Measurements from ENCODE around the gene EFHB. TPM values are rescaled to one million over a fixed set of nuclear protein-coding genes. Genes with fewer than 3 reads are reported as not detected.

EFHB gene
- total RNA-seq, 4 donors from 2014 or later: 1.7 to 8.7 (median 1.8) TPM; not detected in 1

DNA sequence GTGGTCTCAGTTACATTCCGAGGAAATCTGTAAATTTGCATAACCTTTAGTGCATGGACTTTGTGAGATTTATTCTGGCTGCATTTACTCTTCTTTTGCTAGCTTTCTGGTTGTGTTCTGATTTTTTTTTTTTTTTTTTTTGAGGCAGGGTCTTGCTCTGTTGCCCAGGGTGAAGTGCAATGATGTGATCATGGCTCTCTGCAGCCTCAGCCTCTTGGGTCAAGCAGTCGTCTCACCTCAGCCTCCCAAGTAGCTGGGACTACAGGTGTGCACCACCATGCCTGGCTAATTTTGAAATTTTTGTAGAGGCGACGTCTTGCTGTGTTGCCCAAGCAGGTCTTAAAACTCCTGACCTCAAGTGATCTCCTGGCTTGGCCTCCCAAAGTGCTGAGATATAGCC lies 25.5 kb upstream of the EFHB start:
- TF ChIP-seq, protein P1, sequence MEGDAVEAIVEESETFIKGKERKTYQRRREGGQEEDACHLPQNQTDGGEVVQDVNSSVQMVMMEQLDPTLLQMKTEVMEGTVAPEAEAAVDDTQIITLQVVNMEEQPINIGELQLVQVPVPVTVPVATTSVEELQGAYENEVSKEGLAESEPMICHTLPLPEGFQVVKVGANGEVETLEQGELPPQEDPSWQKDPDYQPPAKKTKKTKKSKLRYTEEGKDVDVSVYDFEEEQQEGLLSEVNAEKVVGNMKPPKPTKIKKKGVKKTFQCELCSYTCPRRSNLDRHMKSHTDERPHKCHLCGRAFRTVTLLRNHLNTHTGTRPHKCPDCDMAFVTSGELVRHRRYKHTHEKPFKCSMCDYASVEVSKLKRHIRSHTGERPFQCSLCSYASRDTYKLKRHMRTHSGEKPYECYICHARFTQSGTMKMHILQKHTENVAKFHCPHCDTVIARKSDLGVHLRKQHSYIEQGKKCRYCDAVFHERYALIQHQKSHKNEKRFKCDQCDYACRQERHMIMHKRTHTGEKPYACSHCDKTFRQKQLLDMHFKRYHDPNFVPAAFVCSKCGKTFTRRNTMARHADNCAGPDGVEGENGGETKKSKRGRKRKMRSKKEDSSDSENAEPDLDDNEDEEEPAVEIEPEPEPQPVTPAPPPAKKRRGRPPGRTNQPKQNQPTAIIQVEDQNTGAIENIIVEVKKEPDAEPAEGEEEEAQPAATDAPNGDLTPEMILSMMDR (IDR thresholded peaks at IDR 0.05; ENCODE audit: low read depth): no peak

DNA sequence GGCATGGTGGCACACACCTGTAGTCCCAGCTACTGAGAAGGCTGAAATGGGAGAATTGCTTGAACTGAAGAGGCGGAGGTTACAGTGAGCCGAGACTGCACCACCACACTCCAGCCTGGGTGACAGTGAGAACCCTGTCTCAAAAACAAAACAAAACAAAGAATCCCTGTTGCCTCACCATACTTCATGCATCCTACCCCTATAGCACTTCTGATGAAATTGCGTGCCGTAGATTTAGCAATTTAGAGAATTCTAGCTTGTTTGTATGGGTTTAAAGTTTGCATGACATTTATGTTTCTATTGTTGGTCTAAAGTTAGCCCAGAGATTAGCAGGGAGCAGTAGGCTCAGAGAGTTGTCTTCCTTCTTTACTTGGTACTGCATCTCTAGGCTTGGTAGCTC lies 20.7 kb upstream of the EFHB start:
- TF ChIP-seq, protein P1 (IDR thresholded peaks at IDR 0.05; ENCODE audit: low read depth): no peak

DNA sequence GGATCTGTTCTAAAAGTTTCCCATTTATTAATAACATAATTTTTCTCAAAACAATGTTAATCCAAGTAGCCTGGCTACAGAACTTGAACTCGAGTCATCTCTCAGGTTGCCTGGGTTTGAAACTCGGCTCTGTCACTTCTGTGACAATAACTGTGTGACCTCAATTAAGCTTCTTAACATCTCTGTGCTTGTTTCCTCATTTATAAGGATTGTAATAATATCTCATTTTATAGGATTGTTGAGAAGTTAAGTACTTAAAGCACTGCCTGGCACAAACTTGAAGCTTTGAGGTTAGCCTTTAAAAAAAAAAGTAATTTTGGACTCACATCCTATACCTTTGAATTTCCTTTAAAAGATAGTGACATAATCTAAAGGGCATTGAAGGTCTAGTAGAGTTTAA lies 16.3 kb upstream of the EFHB start:
- TF ChIP-seq, protein P1 (IDR thresholded peaks at IDR 0.05; ENCODE audit: low read depth): no peak

DNA sequence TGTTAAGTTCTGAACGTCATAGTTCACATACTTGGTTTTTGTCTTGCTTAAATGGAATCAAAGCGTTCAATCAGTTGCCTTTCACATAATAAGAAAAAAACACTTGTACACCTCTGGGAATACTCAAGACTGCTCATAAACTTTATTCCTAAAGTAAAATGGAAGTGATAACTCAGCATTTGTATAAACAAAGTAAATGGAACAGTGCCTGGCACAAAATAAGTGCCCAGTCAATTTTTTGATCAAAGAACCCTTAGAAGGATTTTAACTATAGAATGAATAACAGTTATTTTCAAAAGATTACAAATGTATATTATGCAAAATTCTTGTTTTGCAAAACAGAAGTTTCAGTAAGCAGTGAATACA lies 14.2 kb upstream of the EFHB start:
- TF ChIP-seq, protein P1 (IDR thresholded peaks at IDR 0.05; ENCODE audit: low read depth): no peak

DNA sequence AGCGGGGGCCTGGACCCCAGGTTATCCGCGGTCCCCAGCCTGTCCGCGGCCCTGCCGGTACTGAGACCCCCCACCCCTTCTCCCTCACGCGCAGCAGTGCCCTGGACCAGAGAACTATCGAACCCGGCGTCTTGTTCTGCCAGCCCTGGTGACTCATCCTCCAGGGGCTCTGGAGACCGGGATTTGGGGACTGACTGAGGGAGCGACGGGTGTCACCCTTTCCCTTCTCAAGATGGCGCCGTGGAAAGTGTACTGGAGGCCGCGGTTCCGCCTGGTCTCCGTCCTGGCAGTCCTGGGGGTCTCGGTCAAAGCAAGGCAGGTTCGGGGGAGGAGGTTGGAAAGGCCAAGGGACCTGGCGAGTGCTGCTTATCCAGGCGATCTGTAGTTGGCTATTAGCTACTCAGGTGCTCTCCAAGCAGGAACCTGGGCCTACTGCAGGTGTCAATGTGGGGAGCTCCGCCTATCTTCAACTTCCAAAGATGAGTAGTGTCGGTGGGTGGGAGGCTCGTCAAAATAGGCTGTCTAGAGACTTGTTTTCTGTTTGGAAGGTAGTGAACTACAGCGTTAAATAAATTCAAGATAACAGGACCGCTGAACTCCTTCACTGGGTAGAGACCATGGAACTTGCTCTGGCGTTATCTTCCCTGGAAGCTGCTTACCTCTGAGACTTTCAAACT lies 13.7 kb upstream of the EFHB start:
- TF ChIP-seq, protein P1 (IDR thresholded peaks at IDR 0.05; ENCODE audit: low read depth): no peak

DNA sequence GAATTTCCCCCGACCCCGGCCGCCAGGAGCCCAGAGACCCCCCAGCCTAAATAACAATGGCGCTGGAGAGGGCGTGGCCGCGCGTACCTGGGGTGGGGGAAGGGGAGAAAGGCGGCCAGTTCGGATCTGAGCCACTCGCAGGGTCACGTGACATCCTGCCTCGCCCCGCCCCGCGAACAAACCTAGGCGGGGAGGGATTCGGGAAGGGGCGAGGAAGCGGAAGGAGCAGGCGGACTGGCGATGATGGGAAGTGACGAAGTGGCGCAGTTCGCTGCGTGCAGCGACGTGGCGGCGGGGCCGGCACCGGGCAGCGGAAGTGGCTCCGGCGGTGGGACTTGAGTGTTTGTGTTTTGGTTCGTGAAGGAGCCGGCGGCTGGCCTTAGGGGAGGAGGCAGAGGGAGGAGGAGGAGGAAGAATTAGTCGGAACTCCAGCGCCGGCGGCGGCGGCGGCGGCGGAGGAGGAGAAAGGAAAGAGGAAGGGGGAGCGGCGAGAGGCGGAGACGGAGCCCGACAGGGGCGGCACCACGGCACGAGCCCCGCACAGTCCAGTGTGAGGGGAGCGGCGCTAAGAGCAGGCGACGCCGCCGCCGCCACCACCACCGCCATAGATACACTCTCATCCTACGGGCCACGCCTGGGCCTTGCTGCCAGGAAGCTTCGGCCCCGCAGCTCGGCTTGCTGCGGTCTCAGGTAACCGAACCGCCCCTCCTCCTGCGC lies 13.0 kb upstream of the EFHB start, which contains the start of gene RAB5A:
Gene RAB5A, plus strand, starts transcription at position 266 of the 717 bp plus-strand sequence. CDS start 3,802 bp downstream, outside the sequence.
- TF ChIP-seq, protein P1 (IDR thresholded peaks at IDR 0.05; ENCODE audit: low read depth): no peak

DNA sequence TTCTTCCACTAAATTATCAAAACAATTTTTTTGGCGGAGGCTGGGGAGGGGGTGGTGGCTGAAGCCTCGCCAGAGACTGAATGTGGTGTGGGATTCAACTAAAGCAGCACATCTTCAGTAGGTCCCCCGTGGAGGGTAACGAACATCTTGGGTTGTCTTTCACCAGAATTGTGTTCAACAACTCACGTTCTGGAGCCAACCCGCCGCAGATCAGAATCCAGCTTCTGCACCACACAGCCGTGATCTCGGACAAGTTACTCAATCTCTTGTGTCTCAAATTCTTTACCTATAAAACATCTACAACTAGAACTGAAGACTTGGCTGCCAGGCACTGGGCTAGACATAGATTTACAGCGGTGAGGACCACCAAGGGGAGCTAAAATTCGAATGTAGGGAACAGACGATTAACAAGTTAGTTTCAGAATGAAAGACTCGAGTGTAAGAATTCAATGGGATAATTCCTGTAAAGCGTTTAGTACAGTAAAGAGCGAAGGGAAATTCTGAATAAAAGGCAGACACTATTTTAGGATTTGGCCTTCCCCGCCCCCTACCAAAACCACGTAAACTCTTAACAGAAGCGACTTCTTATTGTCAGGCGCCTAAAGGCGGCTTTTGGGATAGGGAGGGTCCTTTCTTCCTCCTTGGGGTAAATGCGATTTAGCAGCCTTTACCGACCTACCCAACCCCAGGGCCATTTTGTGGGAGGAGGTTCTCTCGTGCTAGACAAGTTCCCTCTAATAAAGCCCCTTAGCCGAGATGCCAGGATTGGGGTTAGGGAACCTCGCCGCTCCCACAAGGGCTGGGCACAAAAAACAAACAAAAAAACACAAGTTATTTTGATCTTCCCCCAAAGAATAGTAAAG lies 12.2 kb upstream of the EFHB start:
- TF ChIP-seq, protein P1 (IDR thresholded peaks at IDR 0.05; ENCODE audit: low read depth): no peak

All from subcutaneous adipose tissue (tissue), 4 donors.